GM18951 (cell line): ENCODE data around the gene LDHAL6B.

Source experiments
- POLR2A ChIP-seq: IDR thresholded peaks from 4 replicates; pipeline ENCODE4 v1.6.1; 2011; ENCODE audit warnings: mild to moderate bottlenecking; ENCODE audit not compliant: insufficient read length, insufficient read depth; ENCODE audit errors: extremely low read depth
- in situ Hi-C: fragments of 300-500 bp; cut with MboI; formaldehyde crosslinking; loops from one replicate; pipeline ENCODE4 v1.12.0; 2022; ENCODE audit warnings: low sequenced_read_pairs, mixed read lengths, inconsistent platforms; ENCODE audit not compliant: unreplicated experiment

LDHAL6B gene

DNA sequence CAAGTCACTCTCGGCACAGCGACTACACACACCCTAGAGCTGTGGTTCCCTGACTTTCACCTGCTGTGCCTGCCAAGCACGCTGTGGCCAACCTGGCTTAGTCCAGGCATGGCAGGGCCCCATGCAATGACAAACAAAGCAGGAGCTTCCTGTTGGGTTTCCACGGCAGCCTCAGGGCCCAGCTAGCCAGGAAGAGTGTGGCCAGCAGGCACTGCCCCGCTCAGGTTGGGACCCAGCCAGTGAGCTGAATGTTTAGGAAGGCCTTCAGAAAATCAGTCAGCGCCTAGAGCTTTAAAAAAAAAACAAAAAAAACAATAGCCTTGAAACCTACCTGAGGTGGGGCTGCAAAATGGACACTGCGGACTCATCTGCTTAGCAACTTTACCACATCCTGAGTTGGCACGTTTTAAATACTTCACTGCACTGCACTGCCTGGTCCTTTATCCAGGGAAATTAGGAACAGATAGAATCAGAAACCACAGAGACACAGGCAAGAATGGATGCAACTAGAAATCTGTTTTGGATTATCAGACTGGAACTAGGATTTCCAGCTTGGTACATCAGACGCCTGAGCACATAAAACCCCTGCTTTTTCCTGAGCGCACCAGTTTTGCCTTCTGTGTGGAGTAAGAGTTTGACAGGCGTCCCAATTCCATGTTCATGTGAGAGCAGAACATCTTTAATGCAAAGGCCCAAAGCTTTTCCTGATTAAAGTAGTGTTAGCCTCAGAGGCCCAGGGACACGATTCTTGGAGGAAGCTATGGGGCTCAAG is 36.2 kb upstream of the LDHAL6B start:
- in situ Hi-C loops, result loop anchor here (25.0 kb wide), 1 partner anchor 317 kb away; no protein-coding TSS in a partner anchor
- TF ChIP-seq POLR2A, result no peak

DNA sequence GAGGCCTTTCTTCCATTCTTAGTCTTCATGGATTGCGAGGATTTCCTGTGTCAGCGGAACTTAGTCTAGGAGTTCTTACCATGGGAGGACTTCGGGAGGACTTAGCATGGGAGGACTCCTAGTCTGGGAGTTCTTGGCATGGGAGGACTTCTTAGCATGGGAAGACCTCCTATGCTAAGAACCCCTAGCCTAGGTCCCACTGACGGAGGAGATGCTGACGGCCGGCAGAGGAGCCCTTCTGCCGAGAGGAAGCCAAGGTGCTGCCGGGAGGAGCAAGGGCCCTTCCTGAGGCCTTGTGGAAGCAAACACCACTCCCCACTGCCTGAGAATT is 35.6 kb upstream of the LDHAL6B start:
- TF ChIP-seq POLR2A, result no peak
- in situ Hi-C loops, result loop anchor here (25.0 kb wide), 1 partner anchor 316 kb away; no protein-coding TSS in a partner anchor

DNA sequence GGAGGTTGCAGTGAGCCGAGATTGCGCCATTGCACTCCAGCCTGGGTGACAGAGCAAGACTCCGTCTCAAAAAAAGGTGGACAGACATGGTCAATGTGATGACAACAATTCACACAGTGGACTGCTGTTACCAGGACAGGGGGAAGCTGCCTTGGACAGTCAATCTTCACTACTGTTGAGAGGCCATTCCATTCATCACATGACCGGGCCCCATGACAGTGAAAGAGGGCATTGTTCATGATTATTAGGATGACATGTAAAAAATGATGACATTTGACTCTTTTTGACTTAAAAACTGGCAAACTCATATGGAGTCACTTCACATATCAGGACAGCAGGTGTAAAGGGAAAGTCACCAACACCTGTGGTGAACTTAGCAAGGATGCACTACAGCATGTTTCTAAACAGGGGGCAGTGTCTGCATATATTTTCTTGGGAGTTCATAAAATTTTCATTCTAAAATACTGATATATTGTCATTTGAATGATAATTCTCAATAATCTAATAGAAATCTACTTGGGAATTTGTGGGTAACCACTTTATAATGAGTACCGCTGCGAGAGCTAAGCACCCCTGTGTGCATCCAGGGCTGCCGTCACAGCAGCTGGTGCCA is 34.2 kb upstream of the LDHAL6B start:
- TF ChIP-seq POLR2A, result no peak
- in situ Hi-C loops, result loop anchor here (25.0 kb wide), 1 partner anchor 315 kb away; no protein-coding TSS in a partner anchor

DNA sequence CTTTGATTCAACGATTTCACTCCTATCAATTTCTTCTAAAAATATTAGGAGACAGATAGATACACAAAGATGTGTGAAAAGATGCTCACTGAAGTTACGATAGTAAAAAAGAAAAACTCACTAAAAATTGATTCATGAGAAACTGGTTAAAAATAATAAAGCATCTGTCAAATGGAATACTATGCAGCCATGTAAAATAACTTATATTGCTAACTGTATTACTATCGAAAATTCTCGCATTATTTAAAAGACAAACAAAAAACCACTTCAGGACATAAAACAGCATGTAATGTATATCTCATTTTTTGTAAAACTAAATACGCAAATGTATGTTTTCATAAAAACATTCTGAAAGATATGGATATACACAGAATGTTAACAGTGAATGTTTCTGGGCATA is 33.4 kb upstream of the LDHAL6B start:
- no peak for TF ChIP-seq POLR2A
- in situ Hi-C loops, result loop anchor here (25.0 kb wide), 1 partner anchor 314 kb away; no protein-coding TSS in a partner anchor

DNA sequence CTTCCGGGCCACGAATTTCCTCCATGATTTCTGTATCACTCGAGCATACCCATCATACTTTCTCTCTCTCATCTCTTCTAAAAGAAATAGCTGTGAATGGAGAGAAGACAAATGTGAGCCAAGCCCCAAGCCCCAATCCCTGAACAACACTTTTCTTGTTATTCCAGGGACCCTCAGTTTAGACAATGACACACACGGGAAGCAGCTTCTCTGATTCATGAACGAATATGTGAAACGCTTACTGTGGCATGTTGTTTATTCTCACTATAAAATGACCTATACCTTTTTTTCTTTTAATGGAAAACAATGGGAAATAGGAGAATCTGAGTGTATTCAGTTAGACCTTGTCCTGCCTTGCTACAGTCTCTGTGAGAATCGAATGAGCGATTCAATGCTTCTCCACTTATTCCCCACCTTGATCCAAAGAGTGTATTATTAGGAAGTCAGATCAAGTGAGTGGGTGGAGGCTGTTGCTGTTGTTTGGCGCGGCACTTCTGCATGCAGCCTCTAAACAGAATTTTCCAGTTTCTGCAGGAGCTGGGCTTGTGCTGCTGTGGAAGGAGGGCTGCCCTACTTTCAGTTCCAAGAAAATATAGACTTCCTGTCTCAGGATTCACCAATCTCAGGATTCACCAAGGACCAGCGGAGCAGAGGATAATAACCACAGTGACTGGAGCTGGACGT is 32.4 kb upstream of the LDHAL6B start:
- TF ChIP-seq POLR2A, result no peak
- in situ Hi-C loops, result loop anchor here (25.0 kb wide), 1 partner anchor 313 kb away; no protein-coding TSS in a partner anchor

DNA sequence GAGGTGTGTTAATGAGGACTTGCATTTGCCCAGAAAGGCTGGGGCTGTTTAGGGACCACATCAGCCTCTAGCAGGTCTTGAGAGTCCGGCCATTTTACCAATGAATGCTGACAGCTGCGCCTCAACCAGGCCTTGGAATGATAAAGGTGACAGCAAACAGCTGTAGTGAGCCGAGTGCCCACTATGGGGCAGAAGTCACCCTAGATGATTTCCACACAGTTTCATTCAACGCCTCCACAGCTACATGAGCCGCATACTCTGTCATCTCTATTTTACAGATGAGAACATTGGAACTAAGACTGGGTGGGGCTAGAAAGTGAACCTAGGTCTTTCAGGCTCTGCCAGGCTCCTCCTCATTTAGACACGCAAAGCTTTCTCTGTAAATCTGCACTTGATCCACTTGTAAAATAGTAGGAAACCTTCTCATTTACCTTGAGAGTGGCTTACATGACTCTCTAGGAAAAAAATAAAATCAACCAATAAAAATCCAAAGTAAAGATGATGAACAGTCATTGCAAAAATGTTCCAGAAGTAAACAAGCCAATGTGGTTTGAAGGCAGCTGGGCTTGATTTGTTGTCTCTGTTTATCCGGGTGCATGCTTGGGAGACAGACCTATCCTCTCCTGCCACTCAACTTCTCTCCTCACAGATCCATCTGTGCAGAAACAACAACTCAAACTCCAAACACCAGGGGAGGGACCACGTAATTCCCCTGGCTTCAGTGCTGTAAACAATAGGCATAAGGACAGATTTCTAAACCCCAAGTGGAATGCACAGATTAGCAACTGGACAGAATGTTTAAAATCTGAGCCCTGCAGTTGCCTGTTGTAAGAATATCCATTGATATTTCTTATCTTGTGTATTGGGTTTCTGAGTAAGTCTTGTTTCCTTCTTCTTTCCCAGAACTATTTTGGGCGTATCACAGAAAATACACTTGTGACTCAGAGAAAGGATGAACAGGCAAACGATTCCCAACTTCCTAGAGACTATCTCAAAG is 31.5 kb upstream of the LDHAL6B start:
- in situ Hi-C loops, result loop anchor here (25.0 kb wide), 1 partner anchor 312 kb away; no protein-coding TSS in a partner anchor
- TF ChIP-seq POLR2A, result no peak

DNA sequence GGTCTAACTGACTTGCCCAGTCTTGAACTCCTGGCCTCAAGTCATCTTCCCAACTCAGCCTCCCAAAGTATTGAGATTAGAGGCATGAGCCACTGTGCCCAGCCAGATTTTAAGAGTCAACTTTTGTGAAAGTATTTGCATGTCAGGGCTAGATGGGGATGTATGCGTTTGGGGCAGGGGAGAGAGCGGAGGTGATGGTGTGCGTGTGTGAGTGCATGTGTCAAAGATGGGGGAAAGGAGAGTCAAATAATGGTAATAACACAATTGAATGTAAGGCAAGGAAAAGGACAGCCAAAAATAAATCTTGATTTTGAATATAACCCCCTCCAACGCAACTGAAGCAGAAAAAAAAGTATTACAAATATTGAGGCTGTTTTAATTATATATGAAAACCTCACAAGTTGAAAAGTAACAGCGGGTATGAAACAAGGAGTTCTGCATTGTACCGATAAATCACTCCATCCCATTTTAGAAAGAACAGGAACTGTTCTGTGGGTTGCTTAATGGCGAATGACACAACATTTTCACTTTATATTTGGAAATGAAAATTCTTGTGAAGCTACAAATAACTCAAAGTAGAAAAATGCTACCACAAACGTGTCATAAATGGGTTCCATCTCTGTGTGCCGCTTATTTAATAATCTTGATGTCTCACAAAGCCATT is 29.9 kb upstream of the LDHAL6B start:
- in situ Hi-C loops, result no loop called here

DNA sequence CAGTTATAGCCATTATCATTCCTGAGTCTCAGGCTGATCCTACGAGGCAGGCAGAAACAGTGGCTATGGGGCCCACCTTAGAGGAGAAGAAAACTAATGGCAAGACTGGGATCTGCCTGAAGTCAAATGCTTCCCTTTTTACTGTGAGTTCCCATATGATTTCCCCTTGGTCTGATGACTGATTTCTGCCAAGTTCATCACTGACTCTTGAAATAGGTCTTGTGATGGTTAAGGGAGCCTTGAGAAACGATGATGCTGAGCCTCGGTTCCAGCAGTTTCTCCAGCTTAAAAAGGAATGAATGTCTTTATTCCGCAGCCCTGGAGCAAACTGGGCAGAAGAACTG is 29.4 kb upstream of the LDHAL6B start:
- no peak for TF ChIP-seq POLR2A
- in situ Hi-C loops, result no loop called here

More for the DNA sequence above, 29.9 kb upstream of the LDHAL6B start:
- TF ChIP-seq POLR2A, result no peak

DNA sequence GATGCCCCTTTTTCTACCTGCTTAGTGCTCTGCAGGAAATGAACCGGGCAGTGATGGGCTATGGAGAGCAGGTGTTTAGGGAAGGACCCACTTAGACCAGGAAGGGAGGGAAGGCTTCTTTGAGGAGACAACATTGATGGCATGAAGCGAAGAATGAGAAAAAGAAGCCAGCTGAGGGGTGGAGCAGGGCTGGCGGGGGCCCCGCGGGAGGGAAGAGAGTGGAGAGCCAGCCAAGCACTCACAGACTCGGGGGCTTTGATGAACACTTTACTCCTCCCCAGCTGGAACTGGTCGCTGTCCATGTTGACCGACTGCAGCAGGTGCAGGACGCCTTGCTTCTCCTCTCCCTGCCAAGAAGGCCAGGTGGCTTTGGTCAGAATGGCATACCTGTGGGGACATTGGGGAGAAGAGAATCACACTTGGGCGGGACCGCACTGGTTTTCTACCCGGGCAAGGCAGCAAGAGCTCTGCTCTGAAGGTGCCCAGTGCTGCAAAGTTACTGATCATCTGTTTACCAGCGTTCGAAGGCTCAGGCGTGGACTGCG is 28.4 kb upstream of the LDHAL6B start:
- in situ Hi-C loops, result no loop called here

DNA sequence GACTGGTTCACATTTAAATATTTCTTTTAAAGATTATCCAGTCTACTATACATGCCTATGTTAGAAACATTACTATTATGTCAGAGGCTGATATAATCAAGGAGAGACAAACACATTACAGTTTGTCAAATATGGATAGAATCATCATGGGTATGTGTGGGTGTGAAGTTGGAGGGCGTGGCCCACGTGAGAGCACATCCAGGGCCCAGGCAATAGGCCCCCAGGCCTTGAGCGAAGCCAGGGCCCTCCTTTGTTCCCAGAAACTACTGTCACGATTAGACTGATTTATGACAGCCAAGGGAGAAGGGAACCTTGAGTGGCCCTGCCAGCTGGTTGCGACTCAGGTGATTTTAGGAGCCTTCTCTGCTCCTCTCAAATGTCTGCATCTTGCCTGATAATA is 26.9 kb upstream of the LDHAL6B start:
- in situ Hi-C loops, result no loop called here
- no peak for TF ChIP-seq POLR2A

More for the DNA sequence above, 28.4 kb upstream of the LDHAL6B start:
- no peak for TF ChIP-seq POLR2A

DNA sequence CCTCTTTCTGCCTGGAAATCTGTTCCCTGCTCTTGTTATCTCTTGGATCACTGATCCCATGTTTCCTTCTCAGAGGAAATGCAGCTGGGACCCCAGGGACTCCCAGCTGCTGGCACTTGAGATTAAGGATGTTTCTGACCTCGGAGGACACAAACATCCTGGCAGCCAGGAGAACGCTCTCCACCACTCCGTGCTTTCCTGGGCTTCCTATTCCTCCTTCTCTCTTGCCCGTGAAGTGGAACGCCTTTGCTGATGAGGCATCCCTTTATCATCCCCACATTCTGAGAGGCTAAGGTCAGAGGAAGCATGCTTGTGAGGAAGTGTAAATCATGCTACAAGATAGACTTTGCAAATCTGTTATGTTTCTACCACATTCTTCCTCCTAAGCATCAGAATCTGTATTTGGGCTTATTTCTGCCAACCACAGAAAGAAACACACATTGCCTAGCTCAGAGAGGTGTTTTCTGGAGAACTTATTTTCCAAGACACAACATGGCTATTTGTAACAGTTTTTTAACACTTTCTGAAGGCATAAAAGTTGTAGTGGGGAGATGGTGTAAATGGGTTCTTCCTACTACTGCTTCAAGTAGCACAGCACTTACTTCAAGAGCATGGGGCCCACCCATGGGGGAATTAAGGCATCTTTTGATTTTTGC is 25.6 kb upstream of the LDHAL6B start:
- in situ Hi-C loops, result no loop called here
- no peak for TF ChIP-seq POLR2A
